Type B pancreatic cell (in vitro differentiated cells): ENCODE results near the gene SAP30. TPM values are rescaled to one million over a fixed set of nuclear protein-coding genes. Genes with fewer than 3 reads are reported as not detected.

Source experiments
- DNase-seq: peaks from one replicate; pipeline ENCODE4 v3.0.0; 2021; ENCODE audit warnings: mixed read lengths; ENCODE audit not compliant: unreplicated experiment; ENCODE audit errors: extremely low spot score
- H3K27ac Mint-ChIP-seq: 2 replicates; pipeline ENCODE4 v1.8.0; 2021; ENCODE audit warnings: mild to moderate bottlenecking, mixed read lengths
- H3K27me3 Mint-ChIP-seq: 2 replicates; pipeline ENCODE4 v1.8.0; 2021; ENCODE audit warnings: mixed read lengths
- H3K36me3 Mint-ChIP-seq: 2 replicates; pipeline ENCODE4 v1.8.0; 2021; ENCODE audit warnings: mixed read lengths
- H3K4me1 Mint-ChIP-seq: one replicate; pipeline ENCODE4 v1.8.0; 2021; ENCODE audit warnings: mixed read lengths; ENCODE audit not compliant: unreplicated experiment
- H3K4me3 Mint-ChIP-seq: 2 replicates; pipeline ENCODE4 v1.8.0; 2021; ENCODE audit warnings: mild to moderate bottlenecking, mixed read lengths
- H3K9me3 Mint-ChIP-seq: 2 replicates; pipeline ENCODE4 v1.8.0; 2021; ENCODE audit warnings: mixed read lengths
- total RNA-seq: library from RNA; stranded (reverse); gene quantifications from 2 replicates; pipeline ENCODE4 v1.2.1, GENCODE V29; 2021; ENCODE audit warnings: low replicate concordance
- TF ChIP-seq, protein P1 (sequence below): fragments of 200-600 bp; sonication (generic); conservative IDR thresholded peaks from 2 replicates; pipeline ENCODE4 v1.5.0; 2021; ENCODE audit warnings: antibody characterized with exemption, mild to moderate bottlenecking

The SAP30 gene
- total RNA-seq, 1 donor from 2014 or later, result 21.3 TPM

DNA sequence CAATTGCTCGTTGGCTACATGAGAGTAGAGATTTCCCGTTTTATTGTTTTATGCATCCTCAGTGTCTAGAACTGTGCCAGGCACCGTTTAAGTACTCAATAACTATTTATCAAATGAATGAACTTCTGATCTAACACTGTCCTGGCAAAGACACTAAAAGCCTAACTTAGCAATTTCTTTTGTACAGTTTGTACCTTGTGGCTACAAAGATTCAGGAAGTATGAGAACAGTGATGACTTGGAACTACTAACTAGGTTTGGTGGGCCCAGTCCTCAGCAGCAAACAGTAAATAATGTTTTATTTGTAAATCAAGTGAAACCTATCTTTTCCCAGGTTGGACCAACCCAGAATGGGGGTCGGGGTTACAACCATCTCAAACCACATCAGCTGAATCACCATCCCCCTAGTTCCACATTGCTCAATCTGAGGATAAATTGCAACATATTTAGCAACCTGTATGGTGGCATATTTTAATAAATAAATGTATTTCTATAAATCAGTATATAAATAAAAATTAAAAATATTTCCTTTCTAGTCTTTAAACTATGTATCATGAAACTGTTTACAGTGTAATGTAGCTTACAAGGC lies 40.4 kb downstream of the SAP30 start:
- Mint-ChIP-seq H3K27ac (no peak overlapping the region), H3K4me3 (no peak overlapping the region), H3K27me3 (no peaks in the 10 kb centered on the region), H3K4me1 (peaks cover 8% of the 10 kb centered on the region), H3K36me3 (peaks cover 9% of the 10 kb centered on the region), H3K9me3 (no peaks in the 10 kb centered on the region)
- DNase-seq, result no peak
- TF ChIP-seq, protein P1, sequence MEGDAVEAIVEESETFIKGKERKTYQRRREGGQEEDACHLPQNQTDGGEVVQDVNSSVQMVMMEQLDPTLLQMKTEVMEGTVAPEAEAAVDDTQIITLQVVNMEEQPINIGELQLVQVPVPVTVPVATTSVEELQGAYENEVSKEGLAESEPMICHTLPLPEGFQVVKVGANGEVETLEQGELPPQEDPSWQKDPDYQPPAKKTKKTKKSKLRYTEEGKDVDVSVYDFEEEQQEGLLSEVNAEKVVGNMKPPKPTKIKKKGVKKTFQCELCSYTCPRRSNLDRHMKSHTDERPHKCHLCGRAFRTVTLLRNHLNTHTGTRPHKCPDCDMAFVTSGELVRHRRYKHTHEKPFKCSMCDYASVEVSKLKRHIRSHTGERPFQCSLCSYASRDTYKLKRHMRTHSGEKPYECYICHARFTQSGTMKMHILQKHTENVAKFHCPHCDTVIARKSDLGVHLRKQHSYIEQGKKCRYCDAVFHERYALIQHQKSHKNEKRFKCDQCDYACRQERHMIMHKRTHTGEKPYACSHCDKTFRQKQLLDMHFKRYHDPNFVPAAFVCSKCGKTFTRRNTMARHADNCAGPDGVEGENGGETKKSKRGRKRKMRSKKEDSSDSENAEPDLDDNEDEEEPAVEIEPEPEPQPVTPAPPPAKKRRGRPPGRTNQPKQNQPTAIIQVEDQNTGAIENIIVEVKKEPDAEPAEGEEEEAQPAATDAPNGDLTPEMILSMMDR, result no peak

DNA sequence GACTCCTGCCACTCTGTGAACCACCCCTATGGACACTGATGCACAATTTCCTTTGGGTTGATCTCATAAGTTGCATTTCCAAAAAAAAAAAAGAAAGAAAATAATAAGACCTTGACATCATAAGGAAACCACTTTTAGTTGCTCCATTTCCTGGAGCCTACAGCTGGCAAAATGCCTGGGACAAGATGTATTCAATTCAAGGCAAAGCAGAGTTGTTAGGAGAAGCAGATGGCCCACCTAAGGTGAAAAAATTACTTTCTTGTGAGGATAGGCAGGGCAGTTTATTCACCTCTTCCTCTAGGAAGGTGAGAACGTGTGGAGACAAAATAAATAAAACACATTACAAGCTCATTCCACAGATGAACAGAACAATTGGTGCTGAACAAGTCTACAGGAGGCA lies 42.3 kb downstream of the SAP30 start:
- no peaks in the 10 kb centered on the region for H3K9me3 Mint-ChIP-seq
- peaks cover 9% of the 10 kb centered on the region for H3K36me3 Mint-ChIP-seq
- no peak overlapping the region for H3K4me3 Mint-ChIP-seq
- no peak overlapping the region for H3K27ac Mint-ChIP-seq
- peaks cover 8% of the 10 kb centered on the region for H3K4me1 Mint-ChIP-seq
- no peaks in the 10 kb centered on the region for H3K27me3 Mint-ChIP-seq
- no peak for DNase-seq
- TF ChIP-seq, protein P1, result no peak

DNA sequence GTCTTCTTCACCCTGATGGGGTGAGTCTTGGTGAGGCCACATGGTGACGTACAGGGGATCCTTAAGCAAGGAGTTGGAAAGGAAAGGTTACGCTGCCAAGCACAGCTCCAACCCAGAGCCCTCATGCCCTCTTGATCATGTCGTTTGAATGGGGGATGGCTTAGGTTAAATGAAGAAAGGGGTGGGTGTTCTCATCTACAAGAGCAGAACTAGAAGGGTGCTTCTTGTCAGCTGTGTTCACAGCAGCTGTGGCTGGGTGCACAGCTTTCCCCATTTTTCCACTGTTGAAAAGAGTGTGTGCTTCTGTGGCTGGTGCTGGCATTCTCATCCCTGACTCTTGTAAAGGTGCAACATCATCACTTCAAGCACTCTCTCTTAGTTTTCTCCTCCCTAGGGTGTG lies 43.7 kb downstream of the SAP30 start:
- Mint-ChIP-seq H3K9me3 (no peaks in the 10 kb centered on the region), H3K27ac (no peak overlapping the region), H3K27me3 (no peaks in the 10 kb centered on the region), H3K36me3 (peaks cover 6% of the 10 kb centered on the region), H3K4me3 (no peak overlapping the region), H3K4me1 (peaks cover 8% of the 10 kb centered on the region)
- TF ChIP-seq, protein P1, result no peak
- no peak for DNase-seq

DNA sequence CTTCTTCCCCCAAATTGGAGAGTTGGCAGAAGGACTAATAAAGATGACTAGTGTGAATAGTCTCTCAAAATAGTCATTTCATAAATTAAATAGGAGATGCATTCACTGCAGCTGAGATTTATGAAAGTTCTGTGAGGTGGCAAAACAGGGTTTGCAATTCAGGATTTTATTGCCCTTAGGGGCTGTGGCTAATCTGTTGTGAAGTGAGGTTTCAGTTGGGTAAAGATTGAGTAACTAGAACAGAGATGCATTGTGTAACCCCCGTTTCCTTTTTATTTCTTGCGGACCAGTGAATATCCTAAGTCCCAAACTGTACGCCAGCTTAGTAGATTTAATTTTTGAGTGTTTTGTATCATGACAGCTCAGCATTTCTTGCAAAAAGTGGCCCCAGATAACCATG lies 44.3 kb downstream of the SAP30 start:
- DNase-seq, result no peak
- H3K4me1 Mint-ChIP-seq, result peaks cover 8% of the 10 kb centered on the region
- no peaks in the 10 kb centered on the region for H3K9me3 Mint-ChIP-seq
- H3K27ac Mint-ChIP-seq, result no peak overlapping the region
- H3K36me3 Mint-ChIP-seq, result peaks cover 2% of the 10 kb centered on the region
- TF ChIP-seq, protein P1, result no peak
- no peak overlapping the region for H3K4me3 Mint-ChIP-seq
- no peaks in the 10 kb centered on the region for H3K27me3 Mint-ChIP-seq

DNA sequence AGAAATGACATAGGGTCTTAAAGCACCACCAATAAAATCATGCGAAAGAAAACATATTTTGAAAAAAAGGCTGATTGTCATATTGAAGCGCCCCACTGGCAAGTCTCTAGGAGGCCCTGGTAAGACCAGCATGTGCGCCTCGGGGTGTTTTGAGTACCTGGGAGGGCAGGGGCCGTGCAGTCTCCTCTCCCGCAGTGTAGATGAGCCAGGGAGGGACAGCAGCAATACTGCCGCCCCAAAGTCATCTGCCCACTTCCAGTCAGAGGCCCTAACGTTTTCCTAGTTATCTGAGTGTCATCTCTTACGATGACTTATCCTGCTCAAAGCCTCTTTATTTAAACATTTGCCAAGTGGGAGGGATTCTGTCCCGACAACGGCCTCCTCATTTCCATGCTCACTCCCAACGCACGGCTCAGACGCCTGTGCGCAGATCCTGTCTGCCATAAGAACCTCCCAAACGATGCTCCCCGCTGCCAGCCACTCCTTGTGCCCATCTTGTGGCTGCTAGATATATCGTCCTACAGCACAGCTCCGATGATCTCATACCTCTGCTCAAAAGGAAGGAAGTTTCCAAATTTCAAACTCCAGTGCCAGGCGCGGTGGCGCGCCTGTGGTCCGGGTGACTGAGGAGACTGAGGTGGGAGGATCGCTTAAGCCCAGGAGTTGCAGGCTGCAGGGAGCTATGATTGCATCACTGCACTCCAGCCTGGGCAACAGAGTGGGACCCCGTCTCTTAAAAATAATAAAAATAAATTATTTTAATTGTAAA lies 45.3 kb downstream of the SAP30 start:
- Mint-ChIP-seq H3K4me1 (peaks cover 12% of the 10 kb centered on the region), H3K27ac (no peak overlapping the region), H3K9me3 (no peaks in the 10 kb centered on the region), H3K27me3 (no peaks in the 10 kb centered on the region), H3K36me3 (no peaks in the 10 kb centered on the region), H3K4me3 (no peak overlapping the region)
- no peak for DNase-seq
- TF ChIP-seq, protein P1, result no peak
